22Rv1 (cell line): Measurements from ENCODE around the gene GRAMD4.

Experiments used
- CTCF ChIP-seq: fragments of 450-650 bp; IDR thresholded peaks from 2 replicates; pipeline ENCODE4 v1.5.1; 2017; ENCODE audit warnings: mild to moderate bottlenecking
- ZFX ChIP-seq: fragments of 450-650 bp; IDR thresholded peaks from 2 replicates; pipeline ENCODE4 v1.6.1; 2017; ENCODE audit warnings: antibody characterized with exemption, borderline replicate concordance

GRCh38 chr22:46587492-46588278 lies 32.5 kb upstream of the GRAMD4 start:
- TF ChIP-seq CTCF (no peak), ZFX (no peak)
